ENCODE data around the gene ARPC5L. TPM values are rescaled to one million over a fixed set of nuclear protein-coding genes. Genes with fewer than 3 reads are reported as not detected.

The ARPC5L gene
- total and polyA plus RNA-seq, 2 of the 13 experiments (the other 11 are each of a cell fraction or from before 2014, with no cell fraction given): 29.9 to 33.8 TPM

GRCh38 chr9:124861342-124862229, at the start of gene ARPC5L, which contains the start of gene RPL35 (continued):
- TF ChIP-seq MXD1 (CRISPR knock-in tag; IDR thresholded peaks at IDR 0.05): peak; percentile 86; the same call in 1 of the 2 replicates
- no peak for TF ChIP-seq NFE2L2 (IDR thresholded peaks at IDR 0.05; ENCODE audit: low read length)
- TF ChIP-seq NBN (conservative IDR thresholded peaks at IDR 0.05): no peak
- TF ChIP-seq ZNF124 (CRISPR knock-in tag; IDR thresholded peaks at IDR 0.05): peak; percentile 49; the same call in 1 of the 2 replicates
- no peak for TF ChIP-seq ATM (IDR thresholded peaks at IDR 0.05; ENCODE audit: borderline replicate concordance)
- peak; percentile 61; the same call in 1 of the 2 replicates for TF ChIP-seq NR1H2 (CRISPR knock-in tag; IDR thresholded peaks at IDR 0.05; ENCODE audit: borderline replicate concordance, low read depth)
- TF ChIP-seq U2AF2 (IDR thresholded peaks at IDR 0.05; ENCODE audit: low read depth, low read length): no peak
- peak; percentile 63; the same call in 1 of the 2 replicates for TF ChIP-seq AKAP8 (CRISPR knock-in tag; IDR thresholded peaks at IDR 0.05)
- TF ChIP-seq TFDP2 (CRISPR knock-in tag; IDR thresholded peaks at IDR 0.05): peak; percentile 26; the same call in 1 of the 2 replicates
- peak; percentile 80; the same call in 1 of the 2 replicates for TF ChIP-seq NFAT5 (CRISPR knock-in tag; IDR thresholded peaks at IDR 0.05)
- peak; percentile 79; the same call in 1 of the 2 replicates for TF ChIP-seq MTF1 (CRISPR knock-in tag; IDR thresholded peaks at IDR 0.05)
- peak; percentile 58; the same call in 1 of the 2 replicates for TF ChIP-seq BORCS8-MEF2B (CRISPR knock-in tag; IDR thresholded peaks at IDR 0.05)
- 0 out of 2 replicates have a peak, but pooled peaks have one; percentile 58 for TF ChIP-seq SATB2 (CRISPR knock-in tag; IDR thresholded peaks at IDR 0.05)
- peak; percentile 98 for TF ChIP-seq AGO2 (optimal IDR thresholded peaks at IDR 0.05; ENCODE audit: low read depth, low read length)
- peak; percentile 62; the same call in 1 of the 2 replicates for TF ChIP-seq MED1 (CRISPR knock-in tag; IDR thresholded peaks at IDR 0.05)
- peak; percentile 60; the same call in 1 of the 2 replicates for TF ChIP-seq ZSCAN29 (CRISPR knock-in tag; conservative IDR thresholded peaks at IDR 0.05)
- no peak for TF ChIP-seq GPN1 (CRISPR knock-in tag; IDR thresholded peaks at IDR 0.05; ENCODE audit: borderline replicate concordance)
- peak; percentile 64 for TF ChIP-seq CBX1 (IDR thresholded peaks at IDR 0.05; ENCODE audit: low read depth)
- TF ChIP-seq PTBP1 (IDR thresholded peaks at IDR 0.05; ENCODE audit: low read depth, low read length, poor library complexity, severe bottlenecking): no peak
- peak; percentile 82 for TF ChIP-seq HNRNPK (IDR thresholded peaks at IDR 0.05; ENCODE audit: low read depth, low read length, poor library complexity, severe bottlenecking)
- peak; percentile 59; the same call in 1 of the 2 replicates for TF ChIP-seq ZNF552 (CRISPR knock-in tag; IDR thresholded peaks at IDR 0.05; ENCODE audit: borderline replicate concordance)
- TF ChIP-seq HOXD1 (CRISPR knock-in tag; IDR thresholded peaks at IDR 0.05): 0 out of 2 replicates have a peak, but pooled peaks have one; percentile 11
- TF ChIP-seq PAF1 (CRISPR knock-in tag; IDR thresholded peaks at IDR 0.05): no peak
